Measurements from ENCODE around the gene HOXC12. TPM values are rescaled to one million over a fixed set of nuclear protein-coding genes. Genes with fewer than 3 reads are reported as not detected.

HOXC12 gene
- total RNA-seq, 1 donor from 2014 or later: not detected

GRCh38 chr12:53987787-53988230, 33.1 kb downstream of the HOXC12 start:
- H3K4me2 ChIP-seq (ENCODE audit: low read length): no peak overlapping the region
- no peaks in the 10 kb centered on the region for H3K4me1 ChIP-seq (ENCODE audit: insufficient read depth, low read length)
- H3K36me3 ChIP-seq (ENCODE audit: insufficient read depth, low read length): no peaks in the 10 kb centered on the region
- peaks cover 3% of the 10 kb centered on the region for H3K9me3 ChIP-seq (ENCODE audit: insufficient read depth, low read depth, low read length)
- H3K27ac ChIP-seq (ENCODE audit: low read depth, low read length): no peak overlapping the region
- Mint-ChIP-seq H3K9me3 (ENCODE audit: unreplicated experiment) (peaks cover 31% of the 10 kb centered on the region), H3K4me1 (ENCODE audit: low read depth, unreplicated experiment) (no peaks in the 10 kb centered on the region), H3K27me3 (ENCODE audit: low read depth, unreplicated experiment) (peaks cover 87% of the 10 kb centered on the region), H3K27ac (ENCODE audit: unreplicated experiment) (no peak overlapping the region), H3K4me3 (ENCODE audit: unreplicated experiment) (no peak overlapping the region), H3K36me3 (ENCODE audit: low read depth, unreplicated experiment) (no peaks in the 10 kb centered on the region)
- H3K9ac ChIP-seq (ENCODE audit: low read length): no peak overlapping the region
- TF ChIP-seq EZH2 (IDR thresholded peaks at IDR 0.05; ENCODE audit: insufficient read depth, low read length) (no peak), CTCF (IDR thresholded peaks at IDR 0.05; ENCODE audit: insufficient read depth, low read depth, low read length) (no peak)
- H3K4me3 ChIP-seq (ENCODE audit: insufficient read depth, low read depth, low read length): no peak overlapping the region
- DNase-seq (ENCODE audit: low read depth) (no peak), FAIRE-seq (no peak)
- H4K20me1 ChIP-seq (ENCODE audit: insufficient read depth, low read length): no peaks in the 10 kb centered on the region
- H3K27me3 ChIP-seq (ENCODE audit: insufficient read depth, low read length): peaks cover 91% of the 10 kb centered on the region
- H3K79me2 ChIP-seq (ENCODE audit: insufficient read depth, low read length): no peaks in the 10 kb centered on the region
- no peak overlapping the region for H2AFZ ChIP-seq (ENCODE audit: low read depth, low read length)

GRCh38 chr12:53988541-53989226, 34.0 kb downstream of the HOXC12 start:
- Histone ChIP-seq H3K27me3 (ENCODE audit: insufficient read depth, low read length) (peaks cover 91% of the 10 kb centered on the region), H3K4me2 (ENCODE audit: low read length) (no peak overlapping the region), H3K4me1 (ENCODE audit: insufficient read depth, low read length) (no peaks in the 10 kb centered on the region), H2AFZ (ENCODE audit: low read depth, low read length) (no peak overlapping the region), H3K9me3 (ENCODE audit: insufficient read depth, low read depth, low read length) (peaks cover 7% of the 10 kb centered on the region), H4K20me1 (ENCODE audit: insufficient read depth, low read length) (no peaks in the 10 kb centered on the region), H3K4me3 (ENCODE audit: insufficient read depth, low read depth, low read length) (no peak overlapping the region), H3K36me3 (ENCODE audit: insufficient read depth, low read length) (no peaks in the 10 kb centered on the region), H3K79me2 (ENCODE audit: insufficient read depth, low read length) (no peaks in the 10 kb centered on the region), H3K9ac (ENCODE audit: low read length) (no peak overlapping the region), H3K27ac (ENCODE audit: low read depth, low read length) (no peak overlapping the region)
- DNase-seq (ENCODE audit: low read depth): no peak
- H3K9me3 Mint-ChIP-seq (ENCODE audit: unreplicated experiment): peaks cover 32% of the 10 kb centered on the region
- no peak for FAIRE-seq
- no peak overlapping the region for H3K4me3 Mint-ChIP-seq (ENCODE audit: unreplicated experiment)
- no peak overlapping the region for H3K27ac Mint-ChIP-seq (ENCODE audit: unreplicated experiment)
- no peaks in the 10 kb centered on the region for H3K4me1 Mint-ChIP-seq (ENCODE audit: low read depth, unreplicated experiment)
- H3K27me3 Mint-ChIP-seq (ENCODE audit: low read depth, unreplicated experiment): peaks cover 87% of the 10 kb centered on the region
- no peak for TF ChIP-seq CTCF (IDR thresholded peaks at IDR 0.05; ENCODE audit: insufficient read depth, low read depth, low read length)
- peak; percentile 15 for TF ChIP-seq EZH2 (IDR thresholded peaks at IDR 0.05; ENCODE audit: insufficient read depth, low read length)
- H3K36me3 Mint-ChIP-seq (ENCODE audit: low read depth, unreplicated experiment): no peaks in the 10 kb centered on the region

Measured in astrocyte (in vitro differentiated cells and primary cell).